Upper lobe of left lung (tissue), 6 donors: ENCODE measurements around the gene COL10A1. TPM values are rescaled to one million over a fixed set of nuclear protein-coding genes. Genes with fewer than 3 reads are reported as not detected.

Experiments
- ATAC-seq, 2 donors: fragments of 200-7000 bp; cut with Tn5 transposase; one replicate each; pipeline ENCODE4 v1.9.1; 2022; ENCODE audit warnings: mild to moderate bottlenecking in 2 of 2, moderate library complexity in 2 of 2; ENCODE audit not compliant: low FRiP score in 2 of 2
- DNase-seq, 2 donors: peaks; one replicate each; pipeline ENCODE4 v3.0.0-alpha.2; 2019 to 2020
- H3K27ac ChIP-seq, 4 donors: fragments of 200-600 bp; sonication (generic); one replicate each; pipeline ENCODE4 v1.5.1; 2016 to 2019
- H3K27me3 ChIP-seq, 4 donors: fragments of 200-600 bp; sonication (generic); one replicate each; pipeline ENCODE4 v1.5.1; 2017 to 2019
- H3K36me3 ChIP-seq, 4 donors: fragments of 200-600 bp; sonication (generic); one replicate each; pipeline ENCODE4 v1.5.1; 2016 to 2019
- H3K4me1 ChIP-seq, 4 donors: fragments of 200-600 bp; sonication (generic); one replicate each; pipeline ENCODE4 v1.5.1; 2018 to 2019
- H3K4me3 ChIP-seq, 4 donors: fragments of 200-600 bp; sonication (generic); one replicate each; pipeline ENCODE4 v1.5.1; 2017 to 2019; ENCODE audit warnings: mild to moderate bottlenecking in 2 of 4, moderate library complexity in 1 of 4
- H3K9me3 ChIP-seq, 4 donors: fragments of 200-600 bp; sonication (generic); one replicate each; pipeline ENCODE4 v1.5.1; 2018 to 2019
- CTCF ChIP-seq, 6 experiments: fragments of 450-650 bp in 4 of 6; fragments of 200-600 bp in 2 of 6; sonication (generic) in 2 of 6; IDR thresholded peaks; one replicate each; pipeline ENCODE4 v1.5.1; 2016 to 2019; ENCODE audit warnings: antibody characterized with exemption in 6 of 6
- EP300 ChIP-seq, 4 donors: sonication (generic); formaldehyde crosslinking; IDR thresholded peaks; one replicate each; pipeline ENCODE4 v1.5.1; 2017; ENCODE audit warnings: antibody characterized with exemption in 4 of 4, control low read depth in 2 of 4
- POLR2A ChIP-seq, 4 donors: fragments of 450-650 bp; IDR thresholded peaks; one replicate each; pipeline ENCODE4 v1.5.1; 2016 to 2017; ENCODE audit warnings: antibody characterized with exemption in 4 of 4, mild to moderate bottlenecking in 2 of 4
- POLR2AphosphoS5 ChIP-seq, 2 donors: sonication (generic); formaldehyde crosslinking; IDR thresholded peaks; one replicate each; pipeline ENCODE4 v1.5.1; 2017; ENCODE audit warnings: antibody characterized with exemption in 2 of 2
- WGBS, 2 donors: methylation state at CpG; one replicate each; pipeline ENCODE4 v1.1.5; 2017 to 2018; 5-methylcytosine and 5-hydroxymethylcytosine counted together
- total RNA-seq, 6 donors: library from RNA; depleted of rRNA in 4 of 6; stranded (reverse); fragments of >200 nt in 4 of 6; gene quantifications; one replicate each; pipeline versions ENCODE4 v1.1.0 to v1.2.1, GENCODE V29; 2016 to 2021
- donor health status: DM: no; HTN: no; CAD: no; lungs with moderate emphysema.
- donor health status: DM: no; HTN: yes; CAD: no; lungs with severe emphysema.

COL10A1 gene
- 1 to 10 TPM in 2 of 6 donors, under 1 TPM in 1, not detected in 3; 0.23 to 4.2 (median 2.5) TPM for total RNA-seq

GRCh38 chr6:116126032-116126431, at the start of gene COL10A1:
COL10A1 (minus strand) TSS chr6:116126132; CDS start chr6:116125492, 640 bp downstream.
- Histone ChIP-seq H3K9me3 (no peaks in the 10 kb centered on the region), H3K4me3 (no peak within 1 kb of the TSS), H3K27me3 (no peaks in the 10 kb centered on the region), H3K4me1 (peaks cover 0 to 5% (median 2%) of the 10 kb centered on the region in 4 donors), H3K27ac (no peak within 1 kb of the TSS), H3K36me3 (peaks cover 0 to 3% (median 0%) of the 10 kb centered on the region in 4 donors)
- ATAC-seq (no peak), DNase-seq (no peak)
- WGBS, 2 donors, result 92 to 94% methylated on average over 6 of the region's 6 CpGs
- TF ChIP-seq POLR2AphosphoS5 (IDR thresholded peaks at IDR 0.05), result no peak
- no peak for TF ChIP-seq CTCF (IDR thresholded peaks at IDR 0.05)
- no peak for TF ChIP-seq EP300 (IDR thresholded peaks at IDR 0.05)
- no peak for TF ChIP-seq POLR2A (IDR thresholded peaks at IDR 0.05)

- TF ChIP-seq POLR2AphosphoS5 (IDR thresholded peaks at IDR 0.05), result no peak
- Histone ChIP-seq H3K27me3 (no peaks in the 10 kb centered on the region), H3K4me3 (no peak overlapping the region), H3K9me3 (peaks cover 0 to 9% (median 0%) of the 10 kb centered on the region in 4 donors), H3K27ac (no peak overlapping the region), H3K4me1 (no peaks in the 10 kb centered on the region), H3K36me3 (no peaks in the 10 kb centered on the region)
- ATAC-seq (no peak), DNase-seq (no peak)
- 99 to 100% methylated on average over 2 of the region's 2 CpGs for WGBS, 2 donors
Measured at GRCh38 chr6:116175344-116175743, 49.4 kb upstream of the COL10A1 start.

- Histone ChIP-seq H3K4me3 (no peak overlapping the region), H3K27me3 (no peaks in the 10 kb centered on the region), H3K36me3 (no peaks in the 10 kb centered on the region), H3K27ac (no peak overlapping the region), H3K4me1 (no peaks in the 10 kb centered on the region), H3K9me3 (peaks cover 0 to 9% (median 0%) of the 10 kb centered on the region in 4 donors)
- TF ChIP-seq EP300 (IDR thresholded peaks at IDR 0.05) (no peak), POLR2A (IDR thresholded peaks at IDR 0.05) (no peak), POLR2AphosphoS5 (IDR thresholded peaks at IDR 0.05) (no peak), CTCF (IDR thresholded peaks at IDR 0.05) (no peak)
- 61 to 81% methylated on average over 3 of the region's 3 CpGs for WGBS, 2 donors
- ATAC-seq (no peak), DNase-seq (no peak)
Measured at GRCh38 chr6:116173928-116174327, 48.0 kb upstream of the COL10A1 start.

GRCh38 chr6:116170358-116171057, 44.6 kb upstream of the COL10A1 start:
- no peak for DNase-seq
- WGBS, 2 donors, result 91 to 96% methylated on average over 5 of the region's 5 CpGs
- Histone ChIP-seq H3K27ac (no peak overlapping the region), H3K4me3 (no peak overlapping the region), H3K36me3 (no peaks in the 10 kb centered on the region), H3K4me1 (no peaks in the 10 kb centered on the region), H3K27me3 (no peaks in the 10 kb centered on the region), H3K9me3 (peaks cover 0 to 4% (median 0%) of the 10 kb centered on the region in 4 donors)
- TF ChIP-seq EP300 (IDR thresholded peaks at IDR 0.05) (no peak), POLR2A (IDR thresholded peaks at IDR 0.05) (no peak), CTCF (IDR thresholded peaks at IDR 0.05) (no peak), POLR2AphosphoS5 (IDR thresholded peaks at IDR 0.05) (no peak)
- ATAC-seq, result no peak

- Histone ChIP-seq H3K4me1 (no peaks in the 10 kb centered on the region), H3K4me3 (no peak overlapping the region), H3K27me3 (no peaks in the 10 kb centered on the region), H3K9me3 (no peaks in the 10 kb centered on the region), H3K27ac (no peak overlapping the region), H3K36me3 (no peaks in the 10 kb centered on the region)
- TF ChIP-seq POLR2A (IDR thresholded peaks at IDR 0.05), result no peak
- TF ChIP-seq EP300 (IDR thresholded peaks at IDR 0.05), result no peak
- TF ChIP-seq POLR2AphosphoS5 (IDR thresholded peaks at IDR 0.05), result no peak
- no peak for TF ChIP-seq CTCF (IDR thresholded peaks at IDR 0.05)
- no peak for ATAC-seq
- WGBS, 2 donors, result 74 to 81% methylated on average over 2 of the region's 2 CpGs
- DNase-seq, result no peak
Measured at GRCh38 chr6:116169880-116170279, 43.9 kb upstream of the COL10A1 start.
